Body of pancreas (tissue), 4 donors: Measurements from ENCODE around the gene DRC7. TPM values are rescaled to one million over a fixed set of nuclear protein-coding genes. Genes with fewer than 3 reads are reported as not detected.
"Not testable (repeated sequence)": the region's sequence is repeated elsewhere in the genome, so short reads cannot be mapped to it uniquely, and the experiment has no call there.

Experiments
- ATAC-seq: fragments of 150-250 bp; one replicate; pipeline ENCODE4 v1.9.1; 2016
- DNase-seq, 4 donors: peaks; one replicate each; pipeline ENCODE4 v3.0.0-alpha.2; 2019
- H3K27ac ChIP-seq, 4 donors: fragments of 200-600 bp; sonication (generic); 1 replicate in 3 of 4; 2 replicates in 1 of 4; pipeline versions ENCODE4 v1.5.1 to v1.6.1; 2016 to 2019; ENCODE audit warnings: mild to moderate bottlenecking in 1 of 4, mixed read lengths in 1 of 4, moderate library complexity in 1 of 4
- H3K27me3 ChIP-seq, 2 donors: fragments of 200-600 bp; sonication (generic); one replicate each; pipeline ENCODE4 v1.6.0; 2016; ENCODE audit warnings: mild to moderate bottlenecking in 1 of 2
- H3K36me3 ChIP-seq, 2 donors: fragments of 200-600 bp; sonication (generic); replicated peaks in 1 of 2; 2 replicates each; pipeline ENCODE4 v1.5.1; 2016; ENCODE audit warnings: low read depth in 2 of 2; ENCODE audit not compliant: insufficient read depth in 1 of 2
- H3K4me1 ChIP-seq: fragments of 200-600 bp; sonication (generic); one replicate; pipeline ENCODE4 v1.6.0; 2016
- H3K4me3 ChIP-seq, 2 donors: fragments of 200-600 bp; sonication (generic); 1 replicate in 1 of 2; 2 replicates in 1 of 2; pipeline ENCODE4 v1.5.1; 2016 to 2019
- H3K9me3 ChIP-seq, 3 donors: fragments of 200-600 bp; sonication (generic); 1 replicate in 2 of 3; 2 replicates in 1 of 3; pipeline ENCODE4 v1.5.1; 2016
- CTCF ChIP-seq, 7 experiments: fragments of 450-650 bp in 4 of 7; fragments of 200-600 bp in 3 of 7; sonication (generic) in 3 of 7; IDR thresholded peaks; one replicate each; pipeline ENCODE4 v1.5.1; 2016 to 2019; ENCODE audit warnings: antibody characterized with exemption in 7 of 7
- POLR2A ChIP-seq, 3 donors: fragments of 450-650 bp; IDR thresholded peaks; one replicate each; pipeline ENCODE4 v1.6.1; 2016; ENCODE audit warnings: antibody characterized with exemption in 3 of 3, mild to moderate bottlenecking in 2 of 3
- WGBS, 2 donors: methylation state at CpG; one replicate each; pipeline ENCODE4 v1.1.5; 2017; 5-methylcytosine and 5-hydroxymethylcytosine counted together
- intact Hi-C: fragments of 100-400 bp; cut with DNase I; formaldehyde crosslinking; loops from one replicate; pipeline ENCODE4 v1.15.1; 2023
- total RNA-seq, 2 donors: library from RNA; depleted of rRNA; stranded (reverse); fragments of >200 nt; gene quantifications; one replicate each; pipeline ENCODE4 v1.1.0, GENCODE V29; 2016

DRC7 gene
- total RNA-seq, 2 donors from 2014 or later: 1.3 TPM; not detected in 1

- H3K27me3 ChIP-seq: no peaks in the 10 kb centered on the region
- intact Hi-C loops: loop anchor here (5.0 kb wide), 1 partner anchor 76 kb away; no protein-coding TSS in a partner anchor
- 97% methylated on average over 4 to 14 of the region's 14 CpGs for WGBS, 2 donors
- H3K4me1 ChIP-seq: no peaks in the 10 kb centered on the region
- H3K4me3 ChIP-seq: no peak overlapping the region
- ATAC-seq: no peak
- DNase-seq: no peak
- TF ChIP-seq CTCF (IDR thresholded peaks at IDR 0.05) (no peak), POLR2A (IDR thresholded peaks at IDR 0.05) (no peak)
- H3K9me3 ChIP-seq: no peaks in the 10 kb centered on the region
- H3K27ac ChIP-seq: no peak overlapping the region
- H3K36me3 ChIP-seq: no peaks in the 10 kb centered on the region
Measured at GRCh38 chr16:57728336-57729181, 34.0 kb downstream of the DRC7 start.

GRCh38 chr16:57729182-57729484 is 34.5 kb downstream of the DRC7 start:
- Histone ChIP-seq H3K27ac (no peak overlapping the region), H3K9me3 (no peaks in the 10 kb centered on the region), H3K36me3 (no peaks in the 10 kb centered on the region), H3K27me3 (no peaks in the 10 kb centered on the region), H3K4me3 (no peak overlapping the region), H3K4me1 (no peaks in the 10 kb centered on the region)
- intact Hi-C loops: loop anchor here (5.0 kb wide), 1 partner anchor 77 kb away; no protein-coding TSS in a partner anchor
- ATAC-seq: no peak
- no peak for DNase-seq
- TF ChIP-seq POLR2A (IDR thresholded peaks at IDR 0.05): no peak
- TF ChIP-seq CTCF (IDR thresholded peaks at IDR 0.05): no peak
- 75 to 89% methylated on average over 1 of the region's 1 CpG for WGBS, 2 donors

- H3K4me1 ChIP-seq, ATAC-seq, H3K27ac ChIP-seq, H3K36me3 ChIP-seq, DNase-seq, H3K9me3 ChIP-seq, H3K4me3 ChIP-seq, H3K27me3 ChIP-seq: not testable (repeated sequence)
- 87% methylated on average over 5 to 6 of the region's 6 CpGs for WGBS, 2 donors
- intact Hi-C loops: loop anchor here (5.0 kb wide), 1 partner anchor 78 kb away; no protein-coding TSS in a partner anchor
Measured at GRCh38 chr16:57729852-57730251, 35.2 kb downstream of the DRC7 start.

GRCh38 chr16:57730771-57731730 is 36.4 kb downstream of the DRC7 start:
- Histone ChIP-seq H3K4me1 (peaks cover 7% of the 10 kb centered on the region), H3K9me3 (no peaks in the 10 kb centered on the region), H3K4me3 (no peak overlapping the region), H3K27me3 (no peaks in the 10 kb centered on the region), H3K36me3 (no peaks in the 10 kb centered on the region), H3K27ac (no peak overlapping the region)
- no peak for ATAC-seq
- no peak for TF ChIP-seq CTCF (IDR thresholded peaks at IDR 0.05)
- TF ChIP-seq POLR2A (IDR thresholded peaks at IDR 0.05): no peak
- 74 to 76% methylated on average over 11 to 13 of the region's 13 CpGs for WGBS, 2 donors
- intact Hi-C loops: no loop called here
- no peak for DNase-seq

- no peaks in the 10 kb centered on the region for H3K27me3 ChIP-seq
- intact Hi-C loops: no loop called here
- no peak overlapping the region for H3K27ac ChIP-seq
- H3K36me3 ChIP-seq: no peaks in the 10 kb centered on the region
- ATAC-seq: no peak
- no peak for DNase-seq
- no peak overlapping the region for H3K4me3 ChIP-seq
- 61 to 68% methylated on average over 2 of the region's 2 CpGs for WGBS, 2 donors
- no peaks in the 10 kb centered on the region for H3K9me3 ChIP-seq
- TF ChIP-seq CTCF (IDR thresholded peaks at IDR 0.05) (no peak), POLR2A (IDR thresholded peaks at IDR 0.05) (no peak)
- peaks cover 17% of the 10 kb centered on the region for H3K4me1 ChIP-seq
Measured at GRCh38 chr16:57732037-57732436, 37.4 kb downstream of the DRC7 start.
